Natural killer cell (primary cell): ENCODE measurements around the gene PFKP. TPM values are rescaled to one million over a fixed set of nuclear protein-coding genes. Genes with fewer than 3 reads are reported as not detected.

ENCODE experiments used
- ATAC-seq, 3 donors: fragments of 150-1000 bp in 2 of 3; fragments of 200-7000 bp in 1 of 3; cut with Tn5 transposase; 1 replicate in 1 of 3; 2 replicates in 2 of 3; pipeline ENCODE4 v1.10.0; 2021; ENCODE audit warnings: mild to moderate bottlenecking in 2 of 3, moderate library complexity in 2 of 3
- DNase-seq, 2 donors: peaks; one replicate each; pipeline versions ENCODE4 v3.0.0 to v3.0.0-alpha.2; 2013 to 2021; ENCODE audit warnings: mixed read lengths in 1 of 2
- H3K27ac ChIP-seq: one replicate; pipeline ENCODE4 v1.5.1; 2013; ENCODE audit warnings: mild to moderate bottlenecking, low read length
- H3K27me3 ChIP-seq: one replicate; pipeline ENCODE4 v1.6.1; 2013; ENCODE audit warnings: low read length; ENCODE audit not compliant: control insufficient read depth, insufficient read depth
- H3K36me3 ChIP-seq: one replicate; pipeline ENCODE4 v1.6.1; 2013; ENCODE audit warnings: low read length; ENCODE audit not compliant: control insufficient read depth, insufficient read depth
- H3K4me1 ChIP-seq: one replicate; pipeline ENCODE4 v1.6.1; 2013; ENCODE audit warnings: low read length; ENCODE audit not compliant: control insufficient read depth, insufficient read depth
- H3K4me3 ChIP-seq: one replicate; pipeline ENCODE4 v1.5.1; 2013; ENCODE audit warnings: low read length
- H3K9me3 ChIP-seq: one replicate; pipeline ENCODE4 v1.6.1; 2013; ENCODE audit warnings: low read length; ENCODE audit not compliant: control insufficient read depth, insufficient read depth
- H3K27ac Mint-ChIP-seq, 2 donors: one replicate each; pipeline ENCODE4 v1.8.0; 2022; ENCODE audit warnings: mild to moderate bottlenecking in 2 of 2, mixed read lengths in 2 of 2, moderate library complexity in 1 of 2
- H3K27me3 Mint-ChIP-seq, 2 donors: one replicate each; pipeline ENCODE4 v1.8.0; 2022; ENCODE audit warnings: low read depth in 2 of 2, mixed read lengths in 2 of 2
- H3K36me3 Mint-ChIP-seq: one replicate; pipeline ENCODE4 v1.8.0; 2022; ENCODE audit warnings: mixed read lengths
- H3K4me1 Mint-ChIP-seq, 2 donors: one replicate each; pipeline ENCODE4 v1.8.0; 2022; ENCODE audit warnings: mixed read lengths in 2 of 2
- H3K4me3 Mint-ChIP-seq: one replicate; pipeline ENCODE4 v1.8.0; 2022; ENCODE audit warnings: mild to moderate bottlenecking, moderate library complexity, mixed read lengths
- H3K9me3 Mint-ChIP-seq, 2 donors: one replicate each; pipeline ENCODE4 v1.8.0; 2022; ENCODE audit warnings: mixed read lengths in 2 of 2
- CTCF ChIP-seq: fragments of 200-600 bp; IDR thresholded peaks from one replicate; pipeline ENCODE4 v1.8.0; 2022; ENCODE audit warnings: antibody characterized with exemption
- WGBS: methylation state at CpG from one replicate; pipeline ENCODE4 v1.1.7; 2013; ENCODE audit warnings: missing lambda C conversion rate; ENCODE audit not compliant: insufficient coverage; 5-methylcytosine and 5-hydroxymethylcytosine counted together
- intact Hi-C: fragments of 100-400 bp; cut with micrococcal nuclease; formaldehyde crosslinking; loops from one replicate; pipeline ENCODE4 v1.14.2; 2022
- total RNA-seq, 4 donors: library from RNA; stranded (reverse); fragments of 120-200 nt in 1 of 4; gene quantifications; one replicate each; pipeline versions ENCODE4 v1.2.3 to v1.2.4, GENCODE V29; 2013 to 2022

Gene PFKP
- total RNA-seq, 3 donors from 2014 or later (not counting 1 experiment from before 2014, with no cell fraction given) = 43.9 to 62.4 (median 47.4) TPM

- no peak overlapping the region for H3K4me3 Mint-ChIP-seq
- WGBS = 96% methylated on average over 14 of the region's 14 CpGs
- H3K27ac Mint-ChIP-seq = peak overlapping the region in 1 of 2 donors; percentile 76
- no peak for TF ChIP-seq CTCF
- no peaks in the 10 kb centered on the region for H3K9me3 Mint-ChIP-seq
- peaks cover 0 to 4% of the 10 kb centered on the region in 2 donors for H3K4me1 Mint-ChIP-seq
- no peak for DNase-seq
- Histone ChIP-seq H3K4me3 (no peak overlapping the region), H3K36me3 (peaks cover 89% of the 10 kb centered on the region), H3K4me1 (no peaks in the 10 kb centered on the region), H3K27me3 (no peaks in the 10 kb centered on the region), H3K27ac (no peak overlapping the region), H3K9me3 (no peaks in the 10 kb centered on the region)
- peaks cover 16% of the 10 kb centered on the region for H3K36me3 Mint-ChIP-seq
- ATAC-seq = no peak
- no peaks in the 10 kb centered on the region for H3K27me3 Mint-ChIP-seq
- intact Hi-C loops = no loop called here
Observed at GRCh38 chr10:3142146-3142875, 75.0 kb downstream of the PFKP start.

GRCh38 chr10:3143366-3143765 lies 76.0 kb downstream of the PFKP start:
- H3K36me3 ChIP-seq = peaks cover 87% of the 10 kb centered on the region
- no peaks in the 10 kb centered on the region for H3K27me3 ChIP-seq
- H3K4me1 ChIP-seq = no peaks in the 10 kb centered on the region
- Mint-ChIP-seq H3K4me1 (peaks cover 0 to 4% of the 10 kb centered on the region in 2 donors), H3K36me3 (peaks cover 16% of the 10 kb centered on the region), H3K27me3 (no peaks in the 10 kb centered on the region), H3K4me3 (no peak overlapping the region), H3K27ac (no peak overlapping the region), H3K9me3 (no peaks in the 10 kb centered on the region)
- intact Hi-C loops = no loop called here
- no peak overlapping the region for H3K27ac ChIP-seq
- no peaks in the 10 kb centered on the region for H3K9me3 ChIP-seq
- no peak for TF ChIP-seq CTCF
- ATAC-seq (no peak), DNase-seq (no peak)
- H3K4me3 ChIP-seq = no peak overlapping the region
- WGBS = 97% methylated on average over 17 of the region's 17 CpGs

GRCh38 chr10:3143791-3144434 lies 76.6 kb downstream of the PFKP start:
- WGBS = 98% methylated on average over 17 of the region's 19 CpGs
- H3K27ac ChIP-seq = no peak overlapping the region
- H3K27ac Mint-ChIP-seq = no peak overlapping the region
- peaks cover 85% of the 10 kb centered on the region for H3K36me3 ChIP-seq
- H3K9me3 ChIP-seq = no peaks in the 10 kb centered on the region
- no peaks in the 10 kb centered on the region for H3K27me3 ChIP-seq
- peaks cover 12% of the 10 kb centered on the region for H3K36me3 Mint-ChIP-seq
- H3K4me3 Mint-ChIP-seq = no peak overlapping the region
- H3K4me3 ChIP-seq = no peak overlapping the region
- H3K9me3 Mint-ChIP-seq = no peaks in the 10 kb centered on the region
- ATAC-seq (no peak), DNase-seq (no peak)
- H3K27me3 Mint-ChIP-seq = no peaks in the 10 kb centered on the region
- no peaks in the 10 kb centered on the region for H3K4me1 ChIP-seq
- peaks cover 0 to 4% of the 10 kb centered on the region in 2 donors for H3K4me1 Mint-ChIP-seq
- intact Hi-C loops = no loop called here
- TF ChIP-seq CTCF = no peak
